ENCODE data around the gene ITPK1. TPM values are rescaled to one million over a fixed set of nuclear protein-coding genes. Genes with fewer than 3 reads are reported as not detected.
A peak's percentile ranks its signal among the peaks of the same experiment; 100 is the strongest.

ITPK1 gene
- polyA plus RNA-seq, 6 donors from 2014 or later = 8.5 to 20.1 (median 16.2) TPM

- Mint-ChIP-seq H3K4me3 (no peak overlapping the region), H3K36me3 (peaks cover 0 to 5% of the 10 kb centered on the region in 2 donors), H3K27ac (no peak overlapping the region), H3K9me3 (no peaks in the 10 kb centered on the region), H3K27me3 (no peaks in the 10 kb centered on the region), H3K4me1 (no peaks in the 10 kb centered on the region)
- no peak for DNase-seq
- no peak for ATAC-seq (ENCODE audit: low read depth in 2 of 2)
These were observed 183.0 kb downstream of the ITPK1 start for GRCh38 chr14:92932448-92933395.

GRCh38 chr14:92931681-92932447 lies 183.9 kb downstream of the ITPK1 start:
- Mint-ChIP-seq H3K27ac (peak overlapping the region in 1 of 6 donors; percentile 72), H3K27me3 (peaks cover 0 to 2% (median 0%) of the 10 kb centered on the region in 3 donors), H3K36me3 (peaks cover 0 to 3% of the 10 kb centered on the region in 2 donors), H3K4me1 (no peaks in the 10 kb centered on the region), H3K9me3 (no peaks in the 10 kb centered on the region), H3K4me3 (no peak overlapping the region)
- ATAC-seq (ENCODE audit: low read depth in 2 of 2) = no peak
- no peak for DNase-seq

GRCh38 chr14:92930737-92931602 lies 184.8 kb downstream of the ITPK1 start:
- no peak for ATAC-seq (ENCODE audit: low read depth in 2 of 2)
- no peaks in the 10 kb centered on the region for H3K4me1 Mint-ChIP-seq
- H3K27ac Mint-ChIP-seq = peak overlapping the region in 1 of 6 donors; percentile 72
- H3K36me3 Mint-ChIP-seq = no peaks in the 10 kb centered on the region
- H3K9me3 Mint-ChIP-seq = no peaks in the 10 kb centered on the region
- no peak overlapping the region for H3K4me3 Mint-ChIP-seq
- peaks cover 0 to 6% (median 0%) of the 10 kb centered on the region in 3 donors for H3K27me3 Mint-ChIP-seq
- no peak for DNase-seq

GRCh38 chr14:92929689-92930608 lies 185.8 kb downstream of the ITPK1 start:
- Mint-ChIP-seq H3K4me1 (peaks cover 0 to 4% (median under 1%) of the 10 kb centered on the region in 3 donors), H3K27ac (no peak overlapping the region), H3K27me3 (peaks cover 7 to 14% (median 10%) of the 10 kb centered on the region in 3 donors), H3K36me3 (no peaks in the 10 kb centered on the region), H3K9me3 (no peaks in the 10 kb centered on the region), H3K4me3 (peak overlapping the region in 1 of 8 donors; percentile 73)
- ATAC-seq (ENCODE audit: low read depth in 2 of 2) = no peak
- DNase-seq = no peak

GRCh38 chr14:92928961-92929688 lies 186.6 kb downstream of the ITPK1 start:
- ATAC-seq (ENCODE audit: low read depth in 2 of 2) = no peak
- no peaks in the 10 kb centered on the region for H3K36me3 Mint-ChIP-seq
- no peak for DNase-seq
- H3K9me3 Mint-ChIP-seq = no peaks in the 10 kb centered on the region
- H3K4me1 Mint-ChIP-seq = peaks cover 0 to 8% (median 8%) of the 10 kb centered on the region in 3 donors
- peaks cover 11 to 18% (median 17%) of the 10 kb centered on the region in 3 donors for H3K27me3 Mint-ChIP-seq
- H3K27ac Mint-ChIP-seq = no peak overlapping the region
- H3K4me3 Mint-ChIP-seq = peak overlapping the region in 1 of 8 donors; percentile 73

- no peak overlapping the region for H3K27ac Mint-ChIP-seq
- no peaks in the 10 kb centered on the region for H3K36me3 Mint-ChIP-seq
- H3K9me3 Mint-ChIP-seq = peaks cover 0 to 1% (median 0%) of the 10 kb centered on the region in 7 donors
- peaks cover 17 to 25% (median 18%) of the 10 kb centered on the region in 3 donors for H3K27me3 Mint-ChIP-seq
- H3K4me1 Mint-ChIP-seq = peaks cover 0 to 12% (median 12%) of the 10 kb centered on the region in 3 donors
- DNase-seq (no peak), ATAC-seq (ENCODE audit: low read depth in 2 of 2) (no peak)
- no peak overlapping the region for H3K4me3 Mint-ChIP-seq
These were observed 187.5 kb downstream of the ITPK1 start for GRCh38 chr14:92928258-92928629.

- no peak for DNase-seq
- ATAC-seq (ENCODE audit: low read depth in 2 of 2) = no peak
- Mint-ChIP-seq H3K27ac (no peak overlapping the region), H3K27me3 (peaks cover 19 to 27% (median 21%) of the 10 kb centered on the region in 3 donors), H3K4me1 (peaks cover 0 to 14% (median 14%) of the 10 kb centered on the region in 3 donors), H3K4me3 (no peak overlapping the region), H3K9me3 (peaks cover 0 to 2% (median 0%) of the 10 kb centered on the region in 7 donors), H3K36me3 (peaks cover 0 to 2% of the 10 kb centered on the region in 2 donors)
These were observed 188.1 kb downstream of the ITPK1 start for GRCh38 chr14:92927349-92928257.

GRCh38 chr14:92926931-92927330 lies 188.8 kb downstream of the ITPK1 start:
- peaks cover 0 to 18% (median 18%) of the 10 kb centered on the region in 3 donors for H3K4me1 Mint-ChIP-seq
- peaks cover 0 to 6% (median 0%) of the 10 kb centered on the region in 7 donors for H3K9me3 Mint-ChIP-seq
- H3K27ac Mint-ChIP-seq = peak overlapping the region in 1 of 6 donors; percentile 59
- DNase-seq (no peak), ATAC-seq (ENCODE audit: low read depth in 2 of 2) (no peak)
- H3K4me3 Mint-ChIP-seq = no peak overlapping the region
- H3K36me3 Mint-ChIP-seq = peaks cover 0 to 8% of the 10 kb centered on the region in 2 donors
- H3K27me3 Mint-ChIP-seq = peaks cover 23 to 34% (median 27%) of the 10 kb centered on the region in 3 donors

GRCh38 chr14:92926180-92926845 lies 189.4 kb downstream of the ITPK1 start:
- H3K27ac Mint-ChIP-seq = no peak overlapping the region
- peaks cover 26 to 40% (median 34%) of the 10 kb centered on the region in 3 donors for H3K27me3 Mint-ChIP-seq
- H3K36me3 Mint-ChIP-seq = peaks cover 0 to 8% of the 10 kb centered on the region in 2 donors
- H3K4me3 Mint-ChIP-seq = no peak overlapping the region
- no peak for DNase-seq
- peaks cover 0 to 6% (median 0%) of the 10 kb centered on the region in 7 donors for H3K9me3 Mint-ChIP-seq
- H3K4me1 Mint-ChIP-seq = peaks cover 0 to 18% (median 18%) of the 10 kb centered on the region in 3 donors
- ATAC-seq (ENCODE audit: low read depth in 2 of 2) = no peak

GRCh38 chr14:92925446-92925845 lies 190.3 kb downstream of the ITPK1 start:
- Mint-ChIP-seq H3K27me3 (peaks cover 33 to 46% (median 39%) of the 10 kb centered on the region in 3 donors), H3K9me3 (peaks cover 0 to 6% (median 1%) of the 10 kb centered on the region in 7 donors), H3K27ac (no peak overlapping the region), H3K4me3 (peak overlapping the region in 1 of 8 donors; percentile 12), H3K36me3 (peaks cover 0 to 8% of the 10 kb centered on the region in 2 donors), H3K4me1 (peaks cover 0 to 18% (median 18%) of the 10 kb centered on the region in 3 donors)
- ATAC-seq (ENCODE audit: low read depth in 2 of 2) = no peak
- DNase-seq = no peak

Measured in naive B cell (primary cell).